Cardiac fibroblast (primary cell): ENCODE data around the gene RETREG1.
A peak's percentile ranks its signal among the peaks of the same experiment; 100 is the strongest.
"Not testable (repeated sequence)": the region's sequence is repeated elsewhere in the genome, so short reads cannot be mapped to it uniquely, and the experiment has no call there.

Source experiments
- DNase-seq, 2 donors: peaks; one replicate each; pipeline versions ENCODE4 v3.0.0 to v3.0.0-alpha.2; 2010; ENCODE audit warnings: low read depth in 2 of 2
- H3K4me3 ChIP-seq, 2 donors: replicated peaks in 1 of 2; 1 replicate in 1 of 2; 2 replicates in 1 of 2; pipeline ENCODE4 v1.5.1; 2011; ENCODE audit warnings: low read depth in 2 of 2, low read length in 2 of 2, mild to moderate bottlenecking in 2 of 2, moderate library complexity in 1 of 2
- TF ChIP-seq, protein P1 (sequence below): IDR thresholded peaks from one replicate; pipeline ENCODE4 v1.5.1; 2011; ENCODE audit warnings: low read depth, mild to moderate bottlenecking, low read length, inconsistent platforms

The RETREG1 gene

GRCh38 chr5:16617274-16617968 is 624 bp upstream of the RETREG1 start:
- TF ChIP-seq, protein P1, sequence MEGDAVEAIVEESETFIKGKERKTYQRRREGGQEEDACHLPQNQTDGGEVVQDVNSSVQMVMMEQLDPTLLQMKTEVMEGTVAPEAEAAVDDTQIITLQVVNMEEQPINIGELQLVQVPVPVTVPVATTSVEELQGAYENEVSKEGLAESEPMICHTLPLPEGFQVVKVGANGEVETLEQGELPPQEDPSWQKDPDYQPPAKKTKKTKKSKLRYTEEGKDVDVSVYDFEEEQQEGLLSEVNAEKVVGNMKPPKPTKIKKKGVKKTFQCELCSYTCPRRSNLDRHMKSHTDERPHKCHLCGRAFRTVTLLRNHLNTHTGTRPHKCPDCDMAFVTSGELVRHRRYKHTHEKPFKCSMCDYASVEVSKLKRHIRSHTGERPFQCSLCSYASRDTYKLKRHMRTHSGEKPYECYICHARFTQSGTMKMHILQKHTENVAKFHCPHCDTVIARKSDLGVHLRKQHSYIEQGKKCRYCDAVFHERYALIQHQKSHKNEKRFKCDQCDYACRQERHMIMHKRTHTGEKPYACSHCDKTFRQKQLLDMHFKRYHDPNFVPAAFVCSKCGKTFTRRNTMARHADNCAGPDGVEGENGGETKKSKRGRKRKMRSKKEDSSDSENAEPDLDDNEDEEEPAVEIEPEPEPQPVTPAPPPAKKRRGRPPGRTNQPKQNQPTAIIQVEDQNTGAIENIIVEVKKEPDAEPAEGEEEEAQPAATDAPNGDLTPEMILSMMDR: no peak
- DNase-seq: no peak

DNA sequence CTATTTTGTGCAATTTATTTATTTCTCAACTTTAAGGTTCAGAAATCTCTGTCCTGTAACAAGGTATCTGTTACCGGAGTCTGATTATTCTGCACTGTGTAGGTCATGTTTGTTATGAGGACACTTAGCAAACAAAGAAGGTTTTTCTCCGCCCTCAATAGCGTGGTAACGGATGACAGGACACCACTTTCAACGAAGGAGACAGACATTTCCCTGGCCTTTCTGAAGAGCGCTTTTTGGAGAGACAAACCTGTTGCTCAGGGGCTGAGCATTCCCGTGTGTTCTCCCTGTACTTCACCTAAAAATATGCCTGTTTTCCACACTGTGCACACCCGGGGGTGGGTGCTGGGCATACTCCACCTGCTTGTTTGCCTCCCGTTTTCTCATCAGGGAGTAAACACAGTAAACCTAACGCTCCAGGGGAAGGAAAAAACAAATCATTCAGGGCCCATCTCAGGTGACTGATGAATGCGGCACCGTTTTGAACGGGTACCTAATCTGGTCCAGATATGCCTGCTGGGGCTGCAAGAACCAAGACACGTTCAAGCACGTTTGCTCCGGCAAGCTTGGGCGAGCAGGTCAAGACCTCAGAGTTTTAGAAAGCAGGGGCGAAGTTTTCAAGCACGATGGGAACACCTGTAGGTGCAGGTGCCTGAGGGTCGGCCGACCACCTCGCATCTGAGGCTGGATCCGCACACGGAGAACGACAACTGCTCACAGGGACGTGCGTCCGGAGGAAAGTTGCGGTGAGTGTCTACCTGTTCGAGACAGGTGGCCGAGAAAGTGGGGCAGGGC is 859 bp downstream of the RETREG1 start:
- TF ChIP-seq, protein P1: no peak
- no peak for DNase-seq
- peak overlapping the region; percentile 47 to 54 for H3K4me3 ChIP-seq

More at GRCh38 chr5:16617274-16617968, 624 bp upstream of the RETREG1 start:
- peak overlapping the region; percentile 47 to 54 for H3K4me3 ChIP-seq

DNA sequence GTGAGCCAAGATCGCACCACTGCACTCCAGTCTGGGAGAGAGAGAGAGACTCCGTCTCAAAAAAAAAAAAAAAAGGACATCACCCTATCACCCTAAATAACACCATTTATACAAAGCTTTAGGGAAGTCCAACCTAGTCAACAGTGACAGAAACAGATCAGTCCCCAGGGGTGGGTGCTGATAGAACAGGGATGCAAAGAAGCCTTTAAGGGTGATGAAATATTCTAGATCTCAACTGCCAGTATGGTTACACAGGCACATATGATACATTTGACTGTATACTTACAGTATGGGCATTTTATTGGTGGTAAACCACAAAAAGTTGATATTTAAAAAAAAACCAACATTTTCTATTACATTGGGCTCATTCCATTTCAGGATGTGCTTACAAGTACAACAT is 4.8 kb downstream of the RETREG1 start:
- no peak for DNase-seq
- H3K4me3 ChIP-seq: no peak overlapping the region
- TF ChIP-seq, protein P1: no peak

- not testable (repeated sequence) for DNase-seq
Observed at GRCh38 chr5:16610896-16611295, 5.9 kb downstream of the RETREG1 start.

DNA sequence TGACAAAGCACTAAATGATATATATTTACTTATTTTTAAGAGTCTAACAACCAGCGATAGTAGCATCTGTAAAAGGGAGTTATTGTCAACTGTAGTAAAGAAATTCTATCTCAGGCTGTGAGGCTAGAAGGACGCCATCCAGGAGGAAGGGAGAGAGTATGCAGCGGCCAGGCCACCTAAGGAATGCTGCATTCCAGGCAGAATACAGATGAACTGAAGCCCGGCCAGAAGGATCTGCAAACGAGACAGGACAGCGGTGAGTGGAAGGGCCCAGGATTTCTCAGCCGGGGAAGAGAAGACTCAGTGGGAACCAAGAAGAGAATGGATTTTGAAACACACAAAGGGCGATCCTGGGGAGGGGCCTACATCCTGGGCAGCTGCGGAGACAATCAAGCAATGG is 7.4 kb downstream of the RETREG1 start:
- DNase-seq: no peak
- TF ChIP-seq, protein P1: no peak
- no peak overlapping the region for H3K4me3 ChIP-seq

More at GRCh38 chr5:16610896-16611295, 5.9 kb downstream of the RETREG1 start:
- H3K4me3 ChIP-seq: not testable (repeated sequence)

- H3K4me3 ChIP-seq: no peak overlapping the region
- no peak for DNase-seq
- TF ChIP-seq, protein P1: no peak
Observed at GRCh38 chr5:16606628-16607027, 10.2 kb downstream of the RETREG1 start.

DNA sequence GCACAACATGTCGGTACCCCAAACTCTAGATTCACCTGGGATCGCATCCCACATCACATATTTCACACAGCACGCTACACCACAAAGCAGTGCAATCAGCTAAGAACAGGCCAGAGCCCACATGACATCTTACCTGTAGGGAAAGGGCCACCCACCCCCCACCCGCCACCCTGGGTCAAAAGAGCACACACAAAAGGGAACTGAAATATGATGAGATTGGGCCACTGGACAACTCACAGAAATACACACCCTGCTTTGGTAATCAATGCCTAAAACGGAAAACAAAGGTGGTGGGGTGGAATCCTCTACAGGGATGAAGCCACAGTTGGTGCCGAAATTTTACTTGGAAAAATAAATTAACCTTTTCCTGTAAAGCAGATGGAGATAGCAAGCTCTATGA is 13.1 kb downstream of the RETREG1 start:
- TF ChIP-seq, protein P1: no peak
- H3K4me3 ChIP-seq: no peak overlapping the region
- no peak for DNase-seq
